Measurements from ENCODE around the gene TSC22D3.

DNA sequence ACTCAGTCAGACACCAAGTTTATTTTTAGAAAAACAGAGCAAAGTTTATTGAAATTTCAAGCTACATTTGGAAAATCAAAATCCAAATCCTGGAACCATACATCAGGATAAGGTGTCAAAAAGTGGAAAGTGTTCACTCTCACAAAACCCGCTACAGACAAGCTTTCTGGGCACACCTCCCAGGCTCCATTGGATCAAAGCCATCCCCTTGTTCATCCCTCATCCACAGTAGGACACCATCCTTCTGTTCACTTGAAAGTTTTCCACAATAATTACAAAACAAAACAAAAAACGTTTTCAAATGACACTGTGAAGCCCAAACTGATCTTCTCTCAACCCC is 62.4 kb downstream of the TSC22D3 start:
- TF ChIP-seq, protein P1, sequence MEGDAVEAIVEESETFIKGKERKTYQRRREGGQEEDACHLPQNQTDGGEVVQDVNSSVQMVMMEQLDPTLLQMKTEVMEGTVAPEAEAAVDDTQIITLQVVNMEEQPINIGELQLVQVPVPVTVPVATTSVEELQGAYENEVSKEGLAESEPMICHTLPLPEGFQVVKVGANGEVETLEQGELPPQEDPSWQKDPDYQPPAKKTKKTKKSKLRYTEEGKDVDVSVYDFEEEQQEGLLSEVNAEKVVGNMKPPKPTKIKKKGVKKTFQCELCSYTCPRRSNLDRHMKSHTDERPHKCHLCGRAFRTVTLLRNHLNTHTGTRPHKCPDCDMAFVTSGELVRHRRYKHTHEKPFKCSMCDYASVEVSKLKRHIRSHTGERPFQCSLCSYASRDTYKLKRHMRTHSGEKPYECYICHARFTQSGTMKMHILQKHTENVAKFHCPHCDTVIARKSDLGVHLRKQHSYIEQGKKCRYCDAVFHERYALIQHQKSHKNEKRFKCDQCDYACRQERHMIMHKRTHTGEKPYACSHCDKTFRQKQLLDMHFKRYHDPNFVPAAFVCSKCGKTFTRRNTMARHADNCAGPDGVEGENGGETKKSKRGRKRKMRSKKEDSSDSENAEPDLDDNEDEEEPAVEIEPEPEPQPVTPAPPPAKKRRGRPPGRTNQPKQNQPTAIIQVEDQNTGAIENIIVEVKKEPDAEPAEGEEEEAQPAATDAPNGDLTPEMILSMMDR (IDR thresholded peaks at IDR 0.05; ENCODE audit: low read length): no peak
- no peak for TF ChIP-seq EZH2 (IDR thresholded peaks at IDR 0.05; ENCODE audit: borderline replicate concordance, low read length)

All from OCI-LY1 (cell line).